ENCODE measurements around the gene ARHGAP9. TPM values are rescaled to one million over a fixed set of nuclear protein-coding genes. Genes with fewer than 3 reads are reported as not detected.
A peak's percentile ranks its signal among the peaks of the same experiment; 100 is the strongest.

Gene ARHGAP9
- total RNA-seq, 2 experiments from 2014 or later = 243 to 248 TPM

GRCh38 chr12:57470286-57470969 is 9.2 kb downstream of the ARHGAP9 start:
- H3K27ac Mint-ChIP-seq = no peak overlapping the region
- peaks cover 69% of the 10 kb centered on the region for H3K36me3 Mint-ChIP-seq (ENCODE audit: low read depth)
- peaks cover 44% of the 10 kb centered on the region for H3K4me1 Mint-ChIP-seq (ENCODE audit: low read depth)
- DNase-seq (no peak), ATAC-seq (no peak)
- POLR2A ChIA-PET = interaction anchor here (1.4 to 2.8 kb wide), 2 partner anchors 8 kb away, joined by 7 to 11 read pairs; no protein-coding TSS in a partner anchor
- H3K9me3 Mint-ChIP-seq (ENCODE audit: insufficient read depth) = no peaks in the 10 kb centered on the region
- H3K4me3 Mint-ChIP-seq = no peak overlapping the region
- H3K27me3 Mint-ChIP-seq (ENCODE audit: low read depth) = no peaks in the 10 kb centered on the region
- CTCF ChIA-PET = interaction anchor here (3.0 to 5.2 kb wide), 3 partner anchors 8 to 12 kb away, joined by 8 to 24 read pairs (median 23); partner anchors contain the start of genes ARHGAP9 and GLI1

GRCh38 chr12:57469296-57470164 is 10.1 kb downstream of the ARHGAP9 start:
- Mint-ChIP-seq H3K36me3 (ENCODE audit: low read depth) (peaks cover 64% of the 10 kb centered on the region), H3K27me3 (ENCODE audit: low read depth) (no peaks in the 10 kb centered on the region), H3K4me1 (ENCODE audit: low read depth) (peaks cover 41% of the 10 kb centered on the region), H3K4me3 (no peak overlapping the region), H3K27ac (no peak overlapping the region), H3K9me3 (ENCODE audit: insufficient read depth) (no peaks in the 10 kb centered on the region)
- CTCF ChIA-PET = interaction anchor here (3.0 to 5.2 kb wide), 2 partner anchors 11 kb away, joined by 8 to 23 read pairs; partner anchors contain the start of genes ARHGAP9 and GLI1
- ATAC-seq (no peak), DNase-seq (no peak)
- POLR2A ChIA-PET = interaction anchor here (1.1 to 1.4 kb wide), 2 partner anchors 9 to 11 kb away, joined by 4 to 7 read pairs; no protein-coding TSS in a partner anchor

- no peaks in the 10 kb centered on the region for H3K27me3 Mint-ChIP-seq (ENCODE audit: low read depth)
- ChIA-PET POLR2A (interaction anchor here (1.5 kb wide), 1 partner anchor 9 kb away, joined by 3 read pairs; no protein-coding TSS in a partner anchor), CTCF (interaction anchor here (5.2 kb wide), 1 partner anchor 9 kb away, joined by 23 read pairs; the partner anchor contains the start of gene GLI1)
- ATAC-seq (no peak), DNase-seq (no peak)
- H3K4me3 Mint-ChIP-seq = no peak overlapping the region
- H3K27ac Mint-ChIP-seq = no peak overlapping the region
- H3K4me1 Mint-ChIP-seq (ENCODE audit: low read depth) = peaks cover 45% of the 10 kb centered on the region
- no peaks in the 10 kb centered on the region for H3K9me3 Mint-ChIP-seq (ENCODE audit: insufficient read depth)
- peaks cover 50% of the 10 kb centered on the region for H3K36me3 Mint-ChIP-seq (ENCODE audit: low read depth)
Observed at GRCh38 chr12:57467915-57468314, 11.8 kb downstream of the ARHGAP9 start.

DNA sequence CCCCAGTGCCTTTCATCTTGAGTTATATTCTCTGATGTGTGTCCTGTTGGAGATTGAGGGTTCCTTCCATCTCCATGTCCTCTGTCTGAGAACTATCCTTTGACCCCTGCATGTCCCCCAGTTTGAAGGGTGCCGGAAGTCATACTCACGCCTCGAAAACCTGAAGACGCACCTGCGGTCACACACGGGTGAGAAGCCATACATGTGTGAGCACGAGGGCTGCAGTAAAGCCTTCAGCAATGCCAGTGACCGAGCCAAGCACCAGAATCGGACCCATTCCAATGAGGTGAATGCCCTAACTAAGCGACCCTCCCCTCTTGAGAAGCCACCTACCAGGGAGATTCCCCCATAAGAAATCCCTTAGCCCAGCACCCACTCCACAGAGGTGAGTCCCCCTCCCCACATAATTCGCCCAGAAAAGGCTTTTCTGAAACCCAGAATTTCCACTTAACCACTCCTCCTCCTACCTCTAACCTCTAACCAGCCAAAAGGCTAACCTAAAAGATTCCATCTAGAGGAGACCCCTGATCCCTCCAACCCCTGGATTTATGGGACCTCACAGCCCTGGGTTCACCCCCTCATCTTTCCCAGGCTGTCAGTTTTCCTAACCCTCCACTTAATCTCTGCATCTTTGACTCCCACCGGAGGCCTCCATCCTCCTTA is 12.3 kb downstream of the ARHGAP9 start:
- H3K4me1 Mint-ChIP-seq (ENCODE audit: low read depth) = peaks cover 45% of the 10 kb centered on the region
- peaks cover 45% of the 10 kb centered on the region for H3K36me3 Mint-ChIP-seq (ENCODE audit: low read depth)
- H3K4me3 Mint-ChIP-seq = no peak overlapping the region
- ATAC-seq = no peak
- CTCF ChIA-PET = interaction anchor here (0.9 to 2.1 kb wide), 2 partner anchors 9 kb away, joined by 3 to 14 read pairs; no protein-coding TSS in a partner anchor
- H3K9me3 Mint-ChIP-seq (ENCODE audit: insufficient read depth) = no peaks in the 10 kb centered on the region
- H3K27ac Mint-ChIP-seq = peak overlapping the region; percentile 39
- DNase-seq = no peak
- no peaks in the 10 kb centered on the region for H3K27me3 Mint-ChIP-seq (ENCODE audit: low read depth)
- POLR2A ChIA-PET = interaction anchor here (1.5 kb wide), 1 partner anchor 10 kb away, joined by 3 read pairs; no protein-coding TSS in a partner anchor

DNA sequence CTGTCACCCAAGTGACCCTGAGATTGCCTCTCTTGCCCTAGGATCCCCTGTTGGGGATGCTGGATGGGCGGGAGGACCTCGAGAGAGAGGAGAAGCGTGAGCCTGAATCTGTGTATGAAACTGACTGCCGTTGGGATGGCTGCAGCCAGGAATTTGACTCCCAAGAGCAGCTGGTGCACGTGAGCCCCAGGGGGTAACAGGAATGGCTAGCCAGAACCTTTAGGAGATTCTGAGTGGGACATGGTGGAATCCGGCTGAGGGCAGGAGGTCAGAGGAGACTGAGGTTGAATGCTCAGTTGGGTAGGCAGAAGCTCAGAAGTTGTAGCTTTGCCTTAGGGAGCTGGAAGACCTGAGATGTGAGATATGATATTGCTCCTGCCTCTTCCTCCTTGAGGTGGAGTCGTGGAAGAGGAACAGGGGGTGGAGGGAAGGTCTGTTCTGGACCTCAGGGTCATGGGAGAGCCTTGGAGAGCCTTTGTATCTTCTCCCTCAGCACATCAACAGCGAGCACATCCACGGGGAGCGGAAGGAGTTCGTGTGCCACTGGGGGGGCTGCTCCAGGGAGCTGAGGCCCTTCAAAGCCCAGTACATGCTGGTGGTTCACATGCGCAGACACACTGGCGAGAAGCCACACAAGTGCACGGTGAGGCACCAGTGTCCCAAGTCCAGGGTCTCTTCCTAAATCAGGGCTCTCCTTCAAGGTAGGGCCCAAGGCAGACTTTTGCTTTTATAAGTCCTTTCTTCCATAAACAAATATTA is 13.7 kb downstream of the ARHGAP9 start:
- Mint-ChIP-seq H3K4me3 (no peak overlapping the region), H3K27ac (peak overlapping the region; percentile 5), H3K27me3 (ENCODE audit: low read depth) (peaks cover 3% of the 10 kb centered on the region), H3K9me3 (ENCODE audit: insufficient read depth) (no peaks in the 10 kb centered on the region), H3K4me1 (ENCODE audit: low read depth) (peaks cover 44% of the 10 kb centered on the region), H3K36me3 (ENCODE audit: low read depth) (peaks cover 33% of the 10 kb centered on the region)
- ChIA-PET CTCF (interaction anchor here (0.8 to 2.3 kb wide), 4 partner anchors 8 to 14 kb away, joined by 3 to 14 read pairs (median 6); partner anchors contain the start of gene INHBE), POLR2A (interaction anchor here (0.6 to 2.4 kb wide), 6 partner anchors 9 to 1120 kb away, joined by 3 to 11 read pairs (median 3); partner anchors contain the start of gene DDIT3)
- DNase-seq = no peak
- ATAC-seq = no peak

DNA sequence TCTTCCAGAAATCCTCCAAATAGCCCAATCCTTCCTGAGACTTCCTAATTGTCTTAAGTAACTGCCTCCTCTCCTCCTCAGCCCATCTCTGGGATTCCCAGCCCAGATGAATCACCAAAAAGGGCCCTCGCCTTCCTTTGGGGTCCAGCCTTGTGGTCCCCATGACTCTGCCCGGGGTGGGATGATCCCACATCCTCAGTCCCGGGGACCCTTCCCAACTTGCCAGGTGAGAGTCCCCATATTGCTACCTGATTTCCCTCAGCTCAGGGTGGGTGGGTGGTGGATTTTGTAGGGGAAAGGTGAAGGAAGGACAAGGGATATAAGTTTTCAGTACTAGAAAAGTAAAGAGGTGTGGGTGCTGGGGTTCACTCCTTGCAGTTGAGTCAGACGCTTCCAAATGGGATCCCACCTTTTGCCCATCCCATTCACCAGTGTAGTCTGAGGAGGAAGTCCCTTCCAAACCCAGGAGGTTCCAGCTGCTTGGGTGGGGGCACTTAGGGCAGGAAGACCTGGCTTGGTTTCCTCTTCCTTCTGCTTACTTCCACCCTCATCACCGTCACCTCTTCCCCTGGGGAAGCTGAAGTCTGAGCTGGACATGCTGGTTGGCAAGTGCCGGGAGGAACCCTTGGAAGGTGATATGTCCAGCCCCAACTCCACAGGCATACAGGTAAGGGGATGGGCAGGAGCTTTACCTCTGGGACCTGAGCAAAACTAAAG is 14.5 kb downstream of the ARHGAP9 start:
- POLR2A ChIA-PET = interaction anchor here (0.8 to 2.4 kb wide), 4 partner anchors 10 to 245 kb away, joined by 3 to 11 read pairs (median 4); partner anchors contain the start of gene DDIT3
- peaks cover 29% of the 10 kb centered on the region for H3K36me3 Mint-ChIP-seq (ENCODE audit: low read depth)
- ATAC-seq = no peak

DNA sequence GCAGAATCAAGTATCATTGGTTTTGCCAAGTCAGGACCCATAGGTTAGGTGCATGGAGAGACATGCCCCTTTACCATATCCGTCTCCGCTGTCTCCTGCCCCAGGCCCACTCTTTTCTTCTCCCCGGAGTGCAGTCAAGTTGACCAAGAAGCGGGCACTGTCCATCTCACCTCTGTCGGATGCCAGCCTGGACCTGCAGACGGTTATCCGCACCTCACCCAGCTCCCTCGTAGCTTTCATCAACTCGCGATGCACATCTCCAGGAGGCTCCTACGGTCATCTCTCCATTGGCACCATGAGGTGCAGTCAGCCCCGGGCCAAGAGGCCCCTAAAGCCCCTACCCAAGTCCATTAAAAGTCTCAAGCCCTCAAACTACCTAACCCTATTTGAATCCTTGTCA is 15.1 kb downstream of the ARHGAP9 start:
- DNase-seq = no peak
- Mint-ChIP-seq H3K4me3 (no peak overlapping the region), H3K36me3 (ENCODE audit: low read depth) (peaks cover 25% of the 10 kb centered on the region), H3K4me1 (ENCODE audit: low read depth) (peaks cover 50% of the 10 kb centered on the region), H3K9me3 (ENCODE audit: insufficient read depth) (no peaks in the 10 kb centered on the region), H3K27me3 (ENCODE audit: low read depth) (peaks cover 9% of the 10 kb centered on the region), H3K27ac (no peak overlapping the region)
- ChIA-PET CTCF (interaction anchor here (2.3 kb wide), 1 partner anchor 9 kb away, joined by 8 read pairs; the partner anchor contains the start of gene INHBE), POLR2A (interaction anchor here (2.4 kb wide), 1 partner anchor 13 kb away, joined by 11 read pairs; no protein-coding TSS in a partner anchor)
- no peak for ATAC-seq

More for the DNA sequence above, 14.5 kb downstream of the ARHGAP9 start:
- Mint-ChIP-seq H3K27me3 (ENCODE audit: low read depth) (peaks cover 8% of the 10 kb centered on the region), H3K9me3 (ENCODE audit: insufficient read depth) (no peaks in the 10 kb centered on the region), H3K4me3 (no peak overlapping the region), H3K4me1 (ENCODE audit: low read depth) (peaks cover 49% of the 10 kb centered on the region), H3K27ac (peak overlapping the region; percentile 13)
- no peak for DNase-seq
- CTCF ChIA-PET = interaction anchor here (2.1 to 2.3 kb wide), 2 partner anchors 10 to 12 kb away, joined by 8 to 14 read pairs; partner anchors contain the start of gene INHBE

- ATAC-seq (no peak), DNase-seq (no peak)
- POLR2A ChIA-PET = interaction anchor here (1.2 to 6.7 kb wide), 3 partner anchors 9 to 15 kb away, joined by 4 to 74 read pairs (median 11); partner anchors contain the start of gene ARHGAP9
- Mint-ChIP-seq H3K9me3 (ENCODE audit: insufficient read depth) (no peaks in the 10 kb centered on the region), H3K4me3 (peak overlapping the region; percentile 83), H3K27ac (peak overlapping the region; percentile 80), H3K36me3 (ENCODE audit: low read depth) (peaks cover 11% of the 10 kb centered on the region), H3K4me1 (ENCODE audit: low read depth) (peaks cover 62% of the 10 kb centered on the region), H3K27me3 (ENCODE audit: low read depth) (peaks cover 9% of the 10 kb centered on the region)
- CTCF ChIA-PET = interaction anchor here (0.9 to 3.1 kb wide), 11 partner anchors 10 to 249 kb away, joined by 3 to 57 read pairs (median 3); partner anchors contain the start of gene ARHGAP9
Observed at GRCh38 chr12:57462912-57463253, 16.8 kb downstream of the ARHGAP9 start.

- CTCF ChIA-PET = interaction anchor here (0.9 to 3.1 kb wide), 16 partner anchors 10 to 249 kb away, joined by 3 to 57 read pairs (median 3); partner anchors contain the start of genes ARHGAP9 and INHBC
- Mint-ChIP-seq H3K4me3 (peak overlapping the region; percentile 83), H3K36me3 (ENCODE audit: low read depth) (peaks cover 6% of the 10 kb centered on the region), H3K27ac (peak overlapping the region; percentile 80), H3K4me1 (ENCODE audit: low read depth) (peaks cover 63% of the 10 kb centered on the region), H3K27me3 (ENCODE audit: low read depth) (peaks cover 9% of the 10 kb centered on the region), H3K9me3 (ENCODE audit: insufficient read depth) (no peaks in the 10 kb centered on the region)
- peak; percentile 78 for ATAC-seq
- POLR2A ChIA-PET = interaction anchor here (1.2 to 6.7 kb wide), 3 partner anchors 9 to 16 kb away, joined by 4 to 74 read pairs (median 11); partner anchors contain the start of gene ARHGAP9
- DNase-seq = peak; percentile 94
Observed at GRCh38 chr12:57462251-57462911, 17.3 kb downstream of the ARHGAP9 start.

Measured in activated CD8-positive, alpha-beta T cell treated with anti-CD3 and anti-CD28 coated beads, Interleukin-2, amount 10 ng/mL, durations not matched to agents 7 days and 5 days (primary cell).